CD4-positive, alpha-beta T cell treated with Interleukin-21 for 1 hour (primary cell): ENCODE measurements around the gene DCAF10.

Experiments
- DNase-seq: peaks from one replicate; pipeline ENCODE4 v3.0.0-alpha.2; 2020

Gene DCAF10

GRCh38 chr9:37911271-37911681 lies 110.7 kb downstream of the DCAF10 start:
- DNase-seq = no peak

GRCh38 chr9:37913480-37914153 lies 113.0 kb downstream of the DCAF10 start:
- peak; percentile 80 for DNase-seq

GRCh38 chr9:37914154-37914551 lies 113.6 kb downstream of the DCAF10 start:
- no peak for DNase-seq

GRCh38 chr9:37914701-37915358 lies 114.2 kb downstream of the DCAF10 start:
- no peak for DNase-seq

- DNase-seq = no peak
Observed at GRCh38 chr9:37915911-37916470, 115.4 kb downstream of the DCAF10 start.

- no peak for DNase-seq
Observed at GRCh38 chr9:37916471-37917312, 116.1 kb downstream of the DCAF10 start.
